Parathyroid adenoma (tissue), 2 donors: ENCODE measurements around the gene CXorf38.

ENCODE experiments used
- H2AFZ ChIP-seq: fragments of 300-600 bp; sonication (generic); one replicate; pipeline ENCODE4 v1.7.0; 2017; ENCODE audit warnings: antibody characterized with exemption, mild to moderate bottlenecking
- H3K27ac ChIP-seq: fragments of 300-600 bp; sonication (generic); one replicate; pipeline ENCODE4 v1.7.0; 2017
- H3K27me3 ChIP-seq: fragments of 300-600 bp; sonication (generic); one replicate; pipeline ENCODE4 v1.7.0; 2017; ENCODE audit warnings: low read length; ENCODE audit not compliant: control insufficient read depth, insufficient read depth
- H3K36me3 ChIP-seq: fragments of 300-600 bp; sonication (generic); one replicate; pipeline ENCODE4 v1.7.0; 2017; ENCODE audit warnings: low read length; ENCODE audit not compliant: control insufficient read depth, insufficient read depth
- H3K4me1 ChIP-seq: fragments of 300-600 bp; sonication (generic); one replicate; pipeline ENCODE4 v1.7.0; 2017; ENCODE audit warnings: control low read depth
- H3K4me2 ChIP-seq: fragments of 300-600 bp; sonication (generic); one replicate; pipeline ENCODE4 v1.7.0; 2017; ENCODE audit warnings: low read length
- H3K4me3 ChIP-seq: fragments of 300-600 bp; sonication (generic); one replicate; pipeline ENCODE4 v1.7.0; 2017; ENCODE audit warnings: low read depth, low read length
- H3K79me2 ChIP-seq: fragments of 300-600 bp; sonication (generic); one replicate; pipeline ENCODE4 v1.7.0; 2017; ENCODE audit warnings: control low read depth
- H3K9ac ChIP-seq: fragments of 300-600 bp; sonication (generic); one replicate; pipeline ENCODE4 v1.7.0; 2017; ENCODE audit warnings: mild to moderate bottlenecking
- H3K9me3 ChIP-seq: fragments of 300-600 bp; sonication (generic); one replicate; pipeline ENCODE4 v1.7.0; 2017; ENCODE audit warnings: low read length; ENCODE audit not compliant: control insufficient read depth
- CTCF ChIP-seq: fragments of 300-600 bp; sonication (generic); IDR thresholded peaks from one replicate; pipeline ENCODE4 v1.7.0; 2017; ENCODE audit warnings: antibody characterized with exemption, mild to moderate bottlenecking
- donor health status: primary hyperparathyroidism.

CXorf38 gene

GRCh38 chrX:40637687-40638086 is 9.7 kb downstream of the CXorf38 start:
- Histone ChIP-seq H3K27ac (no peak overlapping the region), H3K9ac (no peak overlapping the region), H3K9me3 (no peaks in the 10 kb centered on the region), H3K4me3 (no peak overlapping the region), H3K4me2 (no peak overlapping the region), H3K27me3 (no peaks in the 10 kb centered on the region), H3K4me1 (peaks cover 19% of the 10 kb centered on the region), H3K79me2 (peaks cover 26% of the 10 kb centered on the region), H3K36me3 (no peaks in the 10 kb centered on the region), H2AFZ (no peak overlapping the region)
- no peak for TF ChIP-seq CTCF

DNA sequence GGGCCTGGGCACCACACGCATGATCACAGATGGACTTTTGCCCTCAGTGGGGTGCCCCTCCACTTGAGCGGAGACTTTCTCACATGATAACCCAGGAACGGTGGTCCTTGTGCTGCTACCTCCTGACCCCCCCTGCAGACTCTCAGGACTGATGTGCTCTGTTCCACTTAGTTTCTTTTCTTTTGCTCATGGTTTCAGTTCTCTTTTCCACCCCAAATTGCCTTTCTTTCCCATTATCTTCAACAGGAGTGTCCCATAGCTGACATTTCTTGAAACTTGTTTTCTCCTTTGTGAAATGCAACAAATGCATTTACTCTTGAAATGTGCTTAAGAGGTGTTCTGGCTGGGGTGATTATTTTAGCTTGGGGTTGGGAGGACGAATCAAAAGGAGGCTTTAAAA is 15.2 kb downstream of the CXorf38 start:
- Histone ChIP-seq H3K36me3 (no peaks in the 10 kb centered on the region), H3K79me2 (peaks cover 4% of the 10 kb centered on the region), H3K27ac (no peak overlapping the region), H2AFZ (no peak overlapping the region), H3K27me3 (no peaks in the 10 kb centered on the region), H3K9me3 (no peaks in the 10 kb centered on the region), H3K4me1 (peaks cover 5% of the 10 kb centered on the region), H3K9ac (no peak overlapping the region), H3K4me2 (no peak overlapping the region), H3K4me3 (no peak overlapping the region)
- TF ChIP-seq CTCF, result no peak

DNA sequence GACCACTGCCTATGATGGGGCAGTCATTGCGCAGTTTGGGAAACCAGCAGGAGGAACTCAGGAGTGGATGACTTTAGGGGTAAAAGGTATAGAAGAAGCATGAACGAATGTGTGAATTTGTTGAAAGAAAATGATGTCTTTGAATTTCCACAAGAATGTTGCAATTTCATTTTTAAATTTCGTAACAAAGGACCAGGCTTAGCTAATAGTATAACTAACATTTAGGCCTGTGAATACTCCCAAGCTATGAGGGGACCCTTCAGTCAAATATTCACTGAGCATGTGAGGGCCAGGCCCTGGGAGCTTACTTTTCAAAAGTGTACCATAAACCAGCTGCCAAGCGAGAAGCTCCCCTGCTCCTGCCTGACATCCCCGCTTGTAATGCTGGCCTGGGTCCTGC is 18.9 kb downstream of the CXorf38 start:
- Histone ChIP-seq H3K9ac (no peak overlapping the region), H3K27me3 (no peaks in the 10 kb centered on the region), H3K4me1 (no peaks in the 10 kb centered on the region), H3K36me3 (no peaks in the 10 kb centered on the region), H3K79me2 (no peaks in the 10 kb centered on the region), H3K4me3 (no peak overlapping the region), H3K4me2 (no peak overlapping the region), H2AFZ (no peak overlapping the region), H3K9me3 (no peaks in the 10 kb centered on the region), H3K27ac (no peak overlapping the region)
- TF ChIP-seq CTCF, result no peak

DNA sequence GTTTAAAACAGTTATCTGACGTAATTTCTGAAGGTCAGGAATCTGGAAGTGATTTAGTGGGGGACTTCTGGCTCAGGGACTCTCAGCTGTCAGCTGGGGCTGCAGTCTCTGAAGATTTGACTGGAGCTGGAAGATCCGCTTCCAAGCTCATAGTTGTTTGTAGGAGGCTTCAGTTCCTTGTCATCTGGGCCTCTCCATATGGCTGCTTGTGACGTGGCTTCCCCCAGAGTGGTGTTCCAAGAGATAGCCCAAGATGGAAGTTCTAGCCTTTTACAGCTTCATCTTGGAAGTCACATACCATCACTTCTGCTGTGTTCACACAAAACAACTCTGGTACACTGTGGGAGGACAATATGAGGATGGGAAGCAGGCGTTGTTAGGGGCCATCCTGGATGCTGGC is 22.1 kb downstream of the CXorf38 start:
- no peaks in the 10 kb centered on the region for H3K79me2 ChIP-seq
- no peak overlapping the region for H3K9ac ChIP-seq
- H2AFZ ChIP-seq, result no peak overlapping the region
- no peaks in the 10 kb centered on the region for H3K4me1 ChIP-seq
- no peak overlapping the region for H3K4me2 ChIP-seq
- no peaks in the 10 kb centered on the region for H3K27me3 ChIP-seq
- no peaks in the 10 kb centered on the region for H3K36me3 ChIP-seq
- H3K4me3 ChIP-seq, result no peak overlapping the region
- TF ChIP-seq CTCF, result no peak
- no peaks in the 10 kb centered on the region for H3K9me3 ChIP-seq
- H3K27ac ChIP-seq, result no peak overlapping the region

- no peaks in the 10 kb centered on the region for H3K4me1 ChIP-seq
- no peak overlapping the region for H3K4me3 ChIP-seq
- no peak overlapping the region for H3K27ac ChIP-seq
- no peaks in the 10 kb centered on the region for H3K79me2 ChIP-seq
- no peaks in the 10 kb centered on the region for H3K36me3 ChIP-seq
- no peaks in the 10 kb centered on the region for H3K27me3 ChIP-seq
- no peak overlapping the region for H3K4me2 ChIP-seq
- H3K9ac ChIP-seq, result no peak overlapping the region
- H2AFZ ChIP-seq, result no peak overlapping the region
- H3K9me3 ChIP-seq, result no peaks in the 10 kb centered on the region
- TF ChIP-seq CTCF, result no peak
Measured at GRCh38 chrX:40623665-40624064, 23.7 kb downstream of the CXorf38 start.
